GM20431 (cell line): Measurements from ENCODE around the gene HSP90AA1.
"Not testable (repeated sequence)": the region's sequence is repeated elsewhere in the genome, so short reads cannot be mapped to it uniquely, and the experiment has no call there.

ENCODE experiments used
- in situ Hi-C: fragments of 300-500 bp; cut with MseI, MboI; formaldehyde crosslinking; loops from one replicate; pipeline ENCODE4 v1.15.0; 2020; ENCODE audit warnings: low sequenced_read_pairs; ENCODE audit not compliant: unreplicated experiment

HSP90AA1 gene

DNA sequence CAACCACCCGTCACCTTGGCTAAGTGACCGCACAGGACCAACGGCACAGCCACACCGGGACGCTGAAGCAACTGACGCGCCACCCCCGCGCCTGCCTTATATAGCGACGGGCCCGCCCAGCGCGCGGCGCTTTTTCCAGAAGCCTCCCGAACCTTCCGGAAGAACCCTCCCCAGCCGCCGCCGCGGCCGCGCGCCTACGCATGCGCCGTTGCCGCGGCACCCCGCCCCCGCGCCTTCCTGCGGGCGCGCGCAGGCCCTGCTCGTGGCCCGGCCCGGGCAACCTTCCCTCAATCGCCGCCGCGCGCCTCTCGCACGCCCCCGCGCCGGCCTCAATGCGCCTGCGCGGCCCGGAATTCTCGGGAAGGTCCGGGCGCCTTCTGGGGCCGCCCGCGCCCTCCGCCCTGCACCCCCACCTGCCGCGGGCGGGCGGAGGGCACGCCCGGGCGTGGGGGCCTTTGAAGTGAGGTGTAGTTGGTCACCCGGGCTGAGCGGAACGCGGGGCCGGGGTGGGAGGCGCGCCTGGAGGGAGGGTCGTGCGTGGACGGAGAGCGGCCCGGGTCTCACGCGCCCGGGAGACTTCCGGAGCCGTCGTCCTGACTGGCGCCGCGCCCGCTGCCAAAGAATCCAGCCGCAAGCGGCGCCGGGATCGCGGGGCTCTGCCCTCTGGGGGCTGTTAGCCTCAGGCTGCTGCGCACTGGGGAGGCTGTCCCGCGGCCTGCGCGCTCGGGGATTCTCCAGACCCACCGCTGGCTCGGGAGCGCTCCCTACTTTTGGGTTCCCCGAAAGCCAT, at the start of gene HSP90AA1:
Gene HSP90AA1 (minus strand): TSS at position 73 of the 790 bp plus-strand sequence. CDS start 666 bp downstream, outside the sequence.
- in situ Hi-C loops: no loop called here

DNA sequence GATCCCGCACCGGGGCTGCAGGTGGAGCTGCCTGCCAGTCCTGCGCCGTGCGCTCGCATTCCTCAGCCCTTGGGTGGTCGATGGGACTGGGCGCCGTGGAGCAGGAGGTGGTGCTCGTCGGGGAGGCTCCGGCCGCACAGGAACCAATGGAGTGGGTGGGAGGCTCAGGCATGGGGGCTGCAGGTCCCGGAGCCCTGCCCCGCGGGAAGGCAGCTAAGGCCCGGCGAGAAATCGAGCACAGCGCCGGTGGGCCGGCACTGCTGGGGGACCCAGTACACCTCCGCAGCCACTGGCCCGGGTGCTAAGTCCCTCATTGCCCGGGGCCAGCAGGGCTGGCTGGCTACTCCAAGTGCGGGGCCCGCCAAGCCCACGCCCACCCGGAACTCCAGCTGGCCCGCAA, 48.6 kb upstream of the HSP90AA1 start:
- in situ Hi-C loops: not testable (repeated sequence)

DNA sequence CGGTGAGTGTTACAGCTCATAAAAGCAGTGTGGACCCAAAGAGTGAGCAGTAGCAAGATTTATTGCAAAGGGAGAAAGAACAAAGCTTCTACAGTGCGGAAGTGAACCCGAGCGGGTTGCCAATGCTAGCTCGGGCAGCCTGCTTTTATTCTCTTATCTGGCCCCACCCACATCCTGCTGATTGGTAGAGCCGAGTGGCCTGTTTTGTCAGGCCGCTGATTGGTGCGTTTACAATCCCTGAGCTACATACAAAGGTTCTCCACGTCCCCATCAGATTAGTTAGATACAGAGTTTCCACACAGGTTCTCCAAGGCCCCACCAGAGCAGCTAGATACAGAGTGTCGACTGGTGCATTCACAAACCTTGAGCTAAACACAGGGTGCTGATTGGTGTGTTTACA, 47.9 kb upstream of the HSP90AA1 start:
- in situ Hi-C loops: not testable (repeated sequence)

DNA sequence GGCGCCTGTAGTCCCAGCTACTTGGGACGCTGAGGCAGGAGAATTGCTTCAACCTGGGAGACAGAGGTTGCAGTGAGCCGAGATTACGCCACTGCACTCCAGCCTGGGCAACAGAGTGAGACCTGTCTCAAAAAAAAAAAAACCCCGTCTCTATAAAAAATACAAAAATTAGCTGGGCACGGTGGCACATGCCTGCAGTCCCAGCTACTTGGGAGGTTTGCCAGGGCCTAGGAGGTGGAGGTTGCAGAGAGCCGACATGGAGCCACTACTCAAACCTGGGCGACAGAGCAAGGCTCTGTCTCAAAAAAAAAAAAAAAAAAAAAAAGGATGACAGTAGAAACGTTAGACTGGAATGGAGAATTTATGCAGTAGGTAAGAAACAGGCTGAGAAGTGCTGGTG, 47.2 kb upstream of the HSP90AA1 start:
- in situ Hi-C loops: not testable (repeated sequence)

DNA sequence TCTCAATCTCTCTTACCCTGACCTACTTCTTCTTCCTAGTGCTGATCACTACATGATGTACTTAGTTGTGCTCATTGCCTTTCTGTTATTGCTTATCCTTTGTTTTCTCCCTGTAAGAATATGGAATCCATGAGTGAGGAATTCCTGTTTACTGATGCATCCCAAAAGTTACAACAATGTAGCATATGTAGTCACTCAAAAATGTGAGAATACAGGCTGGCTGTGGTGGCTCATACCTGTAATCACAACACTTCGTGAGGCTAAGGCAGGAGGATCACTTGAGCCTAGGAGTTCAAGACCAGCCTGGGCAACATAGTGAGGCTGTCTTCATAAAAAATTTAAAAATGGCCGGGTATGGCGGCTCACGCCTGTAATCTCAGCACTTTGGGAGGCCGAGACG, 44.9 kb upstream of the HSP90AA1 start:
- in situ Hi-C loops: no loop called here

DNA sequence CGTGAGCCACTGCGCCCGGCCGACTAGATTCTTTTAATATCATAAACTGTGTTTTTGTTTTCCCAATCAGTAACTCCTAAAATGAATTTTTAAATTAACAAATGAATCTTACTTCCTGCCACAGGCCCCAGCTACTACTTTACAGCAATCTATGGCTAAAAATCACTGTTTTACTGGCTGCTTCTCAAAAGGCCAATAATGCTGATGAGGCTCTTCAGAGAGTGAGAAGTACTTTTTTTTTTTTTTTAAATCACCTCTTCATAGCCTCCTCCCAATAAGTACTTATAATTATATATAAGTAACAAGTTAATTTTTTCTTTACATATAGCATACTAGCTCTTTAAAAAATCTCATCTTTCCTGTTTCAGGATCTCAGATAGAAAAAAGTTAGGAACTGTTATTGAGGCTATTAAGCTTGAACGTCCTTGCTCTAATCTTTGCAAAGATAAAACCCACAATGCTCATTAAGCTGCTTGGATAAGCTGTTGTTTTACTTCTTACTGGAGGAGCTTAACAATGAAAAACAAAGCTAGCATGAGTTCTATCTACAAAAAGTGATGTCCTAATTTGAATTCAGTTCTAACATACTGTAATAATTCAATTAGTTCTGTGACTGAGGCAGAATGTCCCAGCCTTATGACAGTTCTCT, 40.1 kb upstream of the HSP90AA1 start:
- in situ Hi-C loops: no loop called here

DNA sequence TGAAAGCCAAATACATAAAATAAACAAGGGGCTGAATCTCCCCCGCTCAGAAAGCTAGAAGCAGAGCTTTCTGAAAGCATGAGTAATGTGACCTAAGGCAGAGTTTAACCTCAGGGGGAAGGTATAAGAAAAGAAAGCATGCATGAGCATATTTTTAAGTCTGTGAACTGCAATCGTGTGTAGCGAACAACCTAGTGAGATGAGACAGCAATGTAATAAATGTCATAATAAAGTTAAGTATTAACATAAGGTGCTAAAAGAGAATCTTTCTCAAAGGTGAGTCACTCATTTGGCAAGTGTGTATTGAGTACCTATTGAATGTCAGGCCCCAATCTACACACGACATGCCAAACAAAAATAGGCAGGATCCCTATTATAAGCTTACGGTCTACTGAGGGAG, 38.7 kb upstream of the HSP90AA1 start:
- in situ Hi-C loops: no loop called here

DNA sequence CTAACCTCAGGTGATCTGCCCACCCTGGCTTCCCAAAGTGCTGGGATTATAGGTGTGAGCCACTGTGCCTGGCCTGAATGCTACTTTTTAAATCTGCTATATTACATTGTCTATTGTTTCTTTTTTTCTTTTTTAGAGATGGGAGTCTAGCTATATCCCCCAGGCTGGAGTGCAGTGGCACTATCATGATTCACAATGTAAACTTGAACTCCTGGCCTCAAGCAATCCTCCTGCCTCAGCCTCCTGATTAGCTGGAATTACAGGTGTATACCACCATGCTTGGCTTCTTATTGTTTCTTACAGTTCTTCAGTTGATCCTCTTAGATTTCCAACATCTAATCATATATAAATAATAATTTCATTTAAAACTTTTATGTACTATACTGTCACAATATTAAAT, 37.6 kb upstream of the HSP90AA1 start:
- in situ Hi-C loops: no loop called here

DNA sequence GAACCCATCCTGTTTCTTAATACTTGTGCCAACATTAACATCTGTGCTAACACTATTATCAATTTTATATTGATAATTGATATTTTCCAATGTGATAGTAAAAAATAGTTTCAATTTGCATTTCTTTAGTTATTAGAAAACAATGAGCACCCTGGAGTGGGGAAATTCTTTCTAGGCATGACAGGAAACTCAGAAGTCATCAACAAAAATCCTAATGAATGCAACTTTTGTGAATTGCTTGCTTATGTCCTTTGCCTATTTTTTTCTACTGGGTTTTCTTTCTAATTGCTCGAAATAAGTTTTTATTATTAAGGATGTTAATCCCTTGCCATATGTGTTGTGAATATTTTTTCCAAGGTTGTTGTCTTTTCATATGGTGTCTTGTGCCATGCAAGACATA, 34.7 kb upstream of the HSP90AA1 start:
- in situ Hi-C loops: no loop called here

DNA sequence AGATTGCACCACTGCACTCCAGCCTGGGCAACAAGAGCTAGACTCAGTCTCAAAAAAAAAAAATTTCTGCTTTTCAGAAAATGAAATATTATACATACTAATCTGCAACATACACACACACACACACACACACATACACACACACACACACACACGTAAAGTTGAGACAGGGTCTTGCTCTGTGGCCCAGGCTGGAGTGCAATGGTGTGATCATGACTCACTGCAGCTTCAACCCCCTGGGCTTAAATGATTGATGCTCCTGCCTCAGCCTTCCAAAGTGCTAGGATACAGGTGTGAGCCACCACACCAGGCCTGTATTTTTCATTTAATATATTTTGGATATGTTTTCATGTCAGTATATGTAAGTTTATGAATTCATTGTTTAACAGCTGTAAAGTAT, 34.0 kb upstream of the HSP90AA1 start:
- in situ Hi-C loops: no loop called here

DNA sequence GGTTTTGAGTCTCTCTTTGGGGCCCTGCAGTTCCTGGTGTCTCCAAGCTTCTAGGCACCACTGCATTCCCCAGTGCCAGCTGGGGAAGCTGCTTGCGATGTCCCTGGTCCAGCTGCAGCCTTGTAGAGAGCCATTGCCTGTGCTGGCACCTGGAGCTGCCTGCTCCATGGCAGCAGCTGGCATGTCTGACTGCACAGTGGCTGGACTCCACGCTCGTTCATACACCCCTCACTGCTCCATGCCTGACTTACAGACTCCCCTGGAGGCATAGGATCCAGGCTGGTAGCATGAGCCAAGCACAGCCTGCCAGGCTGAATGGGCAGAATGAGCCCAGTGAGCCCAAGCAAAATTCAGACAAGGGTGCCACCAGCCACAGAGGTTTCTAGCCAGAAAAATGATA, 31.0 kb upstream of the HSP90AA1 start:
- in situ Hi-C loops: no loop called here

DNA sequence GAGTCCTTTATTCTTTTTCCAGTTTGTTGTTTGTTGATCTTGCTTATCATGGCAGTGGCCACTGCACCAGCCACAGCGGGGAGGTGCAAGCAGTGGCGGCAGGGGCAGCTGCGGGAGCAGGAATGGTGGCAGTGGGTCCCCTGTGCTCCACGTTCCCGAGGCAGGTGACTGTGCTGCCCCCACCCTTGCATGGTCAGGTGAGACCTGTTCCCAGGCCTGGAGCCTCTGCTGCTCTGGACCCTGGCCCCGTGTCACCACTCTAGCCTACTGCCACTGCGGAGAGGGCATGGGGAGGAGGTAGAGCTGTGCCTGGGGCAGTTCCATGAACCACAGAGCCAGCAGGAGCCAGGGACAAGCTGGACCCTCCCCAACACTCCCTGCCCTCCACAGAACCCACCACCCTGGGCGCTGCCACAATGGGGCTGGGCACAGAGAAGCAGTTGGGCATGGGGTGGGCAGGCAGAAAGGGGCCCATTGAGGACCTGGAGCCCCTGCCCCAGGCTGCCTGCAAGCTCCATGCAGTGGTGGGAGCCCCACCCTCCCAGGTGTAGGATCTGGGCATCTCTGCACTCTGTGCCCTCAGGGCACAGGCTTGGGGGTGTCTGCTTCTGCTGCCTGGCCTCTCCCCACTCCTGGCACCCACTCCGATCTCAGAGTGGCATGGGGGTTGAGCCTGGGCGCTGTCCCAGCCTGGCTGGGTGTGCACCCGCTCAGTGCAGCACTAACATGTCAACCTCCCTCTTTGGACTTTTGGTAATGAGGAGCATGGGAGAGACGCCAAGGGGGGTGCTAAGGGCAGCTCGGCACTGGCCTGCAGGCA, 29.7 kb upstream of the HSP90AA1 start:
- in situ Hi-C loops: no loop called here

DNA sequence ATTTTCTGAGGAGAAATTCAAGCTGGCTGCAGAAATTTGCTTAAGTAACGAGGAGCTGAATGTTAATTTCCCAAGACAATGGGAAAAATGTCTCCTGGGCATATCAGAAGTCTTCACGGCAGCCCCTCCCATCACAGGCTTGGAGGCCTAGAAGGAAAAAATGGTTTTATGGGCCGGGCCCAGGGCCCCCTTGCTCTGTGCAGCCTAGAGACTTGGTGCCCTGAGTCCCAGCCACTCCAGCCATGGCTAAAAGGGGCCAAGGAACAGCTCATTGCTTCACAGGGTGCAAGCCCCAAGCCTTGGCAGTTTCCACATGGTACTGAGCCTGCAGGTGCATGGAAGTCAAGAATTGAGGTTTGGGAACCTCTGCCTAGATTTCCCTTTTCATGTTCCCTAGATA, 24.3 kb upstream of the HSP90AA1 start:
- in situ Hi-C loops: no loop called here

DNA sequence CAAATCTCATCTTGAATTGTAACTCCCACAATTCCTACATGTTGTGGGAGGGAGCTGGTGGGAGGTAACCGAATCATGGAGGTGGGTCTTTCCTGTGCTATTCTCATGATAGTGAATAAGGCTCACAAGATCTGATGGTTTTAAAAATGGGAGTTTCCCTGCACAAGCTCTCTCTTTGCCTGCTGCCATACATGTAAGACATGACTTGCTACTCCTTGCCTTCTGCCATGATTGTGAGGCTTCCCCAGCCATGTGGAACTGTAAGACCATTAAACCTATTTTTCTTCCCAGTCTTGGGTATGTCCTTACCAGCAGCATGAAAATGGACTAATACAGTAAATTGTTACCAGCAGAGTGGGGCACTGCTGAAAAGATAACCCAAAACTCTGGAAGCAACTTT, 22.5 kb upstream of the HSP90AA1 start:
- in situ Hi-C loops: not testable (repeated sequence)

DNA sequence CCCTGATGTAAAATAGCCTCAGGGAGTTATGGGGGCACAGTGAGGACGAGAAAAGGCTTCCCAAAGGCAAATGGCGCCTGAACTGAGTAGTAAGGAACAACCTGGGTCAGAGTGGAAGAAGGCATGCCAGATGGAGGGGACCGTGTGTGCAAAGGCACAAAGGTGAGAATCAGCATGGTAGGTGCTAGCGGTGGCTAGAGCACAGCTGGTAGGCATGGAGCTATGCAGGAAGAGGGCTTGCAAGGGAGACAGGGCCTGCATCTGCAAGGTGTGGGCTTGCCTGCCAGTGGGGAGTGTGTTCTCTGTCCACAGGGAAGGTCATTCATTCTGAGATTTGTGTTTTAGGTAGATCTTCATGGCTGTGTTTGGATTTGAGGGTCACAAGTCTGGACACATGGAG, 18.5 kb upstream of the HSP90AA1 start:
- in situ Hi-C loops: no loop called here

DNA sequence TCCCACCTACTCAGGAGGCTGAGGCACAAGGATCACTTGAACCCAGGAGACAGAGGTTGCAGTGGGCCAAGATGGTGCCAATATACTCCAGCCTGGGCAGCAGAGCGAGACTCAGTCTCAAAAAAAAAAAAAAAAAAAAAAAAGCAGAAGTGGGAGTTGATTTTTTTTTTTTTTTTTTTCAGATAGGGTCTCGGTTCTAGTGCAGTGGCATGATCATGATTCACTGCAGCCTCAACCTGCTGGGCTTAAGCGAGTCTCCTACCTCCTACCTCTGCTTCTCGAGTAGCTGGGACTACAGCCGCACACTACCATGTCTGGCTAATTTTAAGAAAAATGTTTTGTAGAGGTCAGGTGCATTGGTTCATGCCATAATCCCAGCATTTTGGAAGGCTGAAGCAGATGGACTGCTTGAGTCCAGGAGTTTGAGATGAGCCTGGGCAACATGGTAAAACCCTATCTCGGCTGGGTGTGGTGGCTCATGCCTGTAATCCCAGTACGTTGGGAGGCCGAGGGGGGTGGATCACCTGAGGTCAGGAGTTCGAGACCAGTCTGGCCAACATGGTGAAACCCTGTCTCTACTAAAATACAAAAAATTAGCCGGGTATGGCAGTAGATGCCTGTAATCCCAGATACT, 16.3 kb upstream of the HSP90AA1 start:
- in situ Hi-C loops: no loop called here

DNA sequence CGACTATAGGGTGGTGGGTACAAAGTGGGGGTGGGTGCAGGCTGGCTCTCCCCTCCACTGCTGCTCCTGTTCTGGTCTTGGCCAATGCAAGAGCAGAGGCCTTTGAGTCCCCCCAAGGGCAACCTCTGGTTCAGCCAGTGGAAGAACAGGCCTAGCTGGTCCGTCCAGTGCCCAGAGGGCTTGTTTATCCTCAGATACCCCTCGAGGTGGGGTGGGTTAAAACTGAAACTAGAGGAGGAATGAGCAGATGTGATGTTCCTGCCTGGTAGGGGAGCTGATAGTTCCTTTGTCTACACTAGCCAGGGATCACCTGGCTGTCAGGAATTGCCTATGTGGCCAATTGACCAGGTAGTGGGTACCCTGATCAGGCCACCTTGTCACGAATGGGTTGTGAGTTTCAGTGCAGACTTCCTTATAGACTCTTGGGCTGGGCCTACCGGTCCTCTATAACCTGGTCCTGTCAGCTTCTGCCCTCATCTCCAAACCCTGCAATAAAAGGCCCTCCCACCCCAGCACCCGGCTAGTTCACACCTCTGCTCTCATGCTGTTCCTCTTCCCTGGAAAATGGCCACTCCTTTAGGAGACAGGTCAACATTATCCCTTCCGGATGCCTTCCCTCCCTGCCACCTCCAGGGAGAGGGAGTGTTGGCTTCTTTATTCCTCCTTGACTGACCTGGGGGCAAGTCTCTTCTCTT, 10.7 kb upstream of the HSP90AA1 start:
- in situ Hi-C loops: no loop called here

DNA sequence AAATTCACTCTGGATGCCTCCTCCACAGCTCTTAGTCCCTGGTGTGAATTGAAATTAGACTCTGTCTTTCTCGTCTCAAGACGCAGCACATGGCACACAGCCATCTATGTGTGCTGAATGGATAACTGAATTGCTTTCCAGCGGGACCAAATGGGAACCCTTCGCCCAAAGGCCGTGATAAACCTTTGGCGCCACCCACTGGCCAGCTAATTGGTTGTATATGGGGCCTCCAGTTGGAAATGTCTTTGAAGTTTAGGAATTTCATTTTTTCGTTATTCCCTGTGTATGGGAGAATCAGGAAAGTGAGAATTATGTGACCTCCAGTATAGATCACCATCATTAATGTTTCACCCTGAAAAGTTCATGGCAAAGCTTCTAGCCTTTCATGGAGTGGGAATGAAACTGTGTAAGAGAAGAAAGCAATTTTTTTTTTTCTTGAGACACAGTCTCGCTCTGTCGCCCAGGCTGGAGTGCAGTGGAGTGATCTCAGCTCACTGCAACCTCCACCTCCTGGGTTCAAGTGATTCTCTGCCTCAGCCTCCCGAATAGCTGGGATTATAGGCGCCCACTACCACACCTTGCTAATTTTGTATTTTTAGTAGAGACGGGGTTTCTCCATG, 9.8 kb upstream of the HSP90AA1 start:
- in situ Hi-C loops: no loop called here

DNA sequence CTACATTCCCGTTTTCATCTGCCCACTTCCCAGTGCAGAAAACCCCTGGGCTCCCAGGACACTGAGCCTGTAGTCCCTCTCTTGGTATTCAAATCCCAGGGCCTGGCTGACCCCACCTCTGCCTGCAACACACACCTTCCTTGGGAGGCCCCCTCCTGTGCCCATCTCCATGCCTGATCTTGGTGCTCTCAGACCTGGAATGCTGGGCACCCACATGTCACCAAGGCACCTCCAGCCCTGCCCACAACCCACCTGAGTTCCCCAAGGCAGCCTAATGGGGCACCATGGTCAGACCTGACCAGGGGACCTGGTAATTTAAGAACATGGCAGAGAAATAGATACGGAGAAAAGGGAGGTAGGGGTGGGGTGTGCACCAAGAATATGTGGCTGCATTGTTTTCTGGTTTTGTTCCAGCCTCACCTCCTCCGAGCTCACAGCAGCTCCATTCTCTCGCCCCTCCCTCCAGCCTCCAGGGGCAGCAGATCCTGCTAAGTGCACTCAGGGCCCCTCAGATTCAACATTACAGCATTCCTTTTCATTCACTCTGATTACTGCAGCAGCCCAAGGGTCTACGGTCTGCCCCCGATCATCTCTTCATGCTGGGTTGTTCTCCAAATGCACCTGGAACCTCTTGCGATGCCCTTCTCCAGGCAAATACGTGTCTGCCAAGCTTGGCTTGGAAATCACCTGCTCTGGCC, 9.2 kb upstream of the HSP90AA1 start:
- in situ Hi-C loops: no loop called here
